ENCODE measurements around the gene KLHL26. TPM values are rescaled to one million over a fixed set of nuclear protein-coding genes. Genes with fewer than 3 reads are reported as not detected.

The KLHL26 gene
- total RNA-seq, 1 experiment from 2014 or later = 17.1 TPM

DNA sequence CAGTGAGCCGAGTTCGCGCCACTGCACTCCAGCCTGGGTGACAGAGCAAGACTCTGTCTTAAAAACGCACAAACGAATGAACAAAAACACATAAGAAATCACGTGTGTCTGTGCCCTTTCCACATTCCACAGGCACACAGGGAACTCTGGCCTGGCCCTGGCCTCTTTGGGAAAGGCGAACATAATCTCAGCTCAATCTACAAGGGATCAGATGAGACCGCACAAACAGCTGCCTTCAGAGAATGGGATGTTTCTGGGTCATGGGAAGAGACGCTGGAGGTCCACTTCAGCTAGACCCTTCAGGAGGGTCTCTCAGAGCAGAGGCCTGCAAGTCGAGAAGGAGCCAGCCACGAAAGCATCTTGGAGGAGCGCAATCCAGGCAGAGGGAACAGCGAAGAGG lies 40.3 kb downstream of the KLHL26 start:
- H3K9me3 ChIP-seq (ENCODE audit: control insufficient read depth in 1 of 2, insufficient read depth in 1 of 2, low read depth in 1 of 2, low read length in 2 of 2) = no peaks in the 10 kb centered on the region
- no peak for ATAC-seq
- no peaks in the 10 kb centered on the region for H3K27me3 ChIP-seq (ENCODE audit: insufficient read depth, low read length)
- CTCF ChIA-PET = interaction anchor here (1.9 kb wide), 1 partner anchor 83 kb away, joined by 7 read pairs; no protein-coding TSS in a partner anchor
- H2AFZ ChIP-seq (ENCODE audit: low read depth, low read length, poor library complexity, severe bottlenecking) = no peak overlapping the region
- H3K27ac ChIP-seq (ENCODE audit: low read depth, low read length) = peak overlapping the region; percentile 1; the same call in 1 of the 2 replicates
- H3K36me3 ChIP-seq (ENCODE audit: control insufficient read depth in 1 of 2, insufficient read depth in 2 of 2, low read length in 2 of 2) = no peaks in the 10 kb centered on the region
- POLR2A ChIA-PET = no interaction called here
- DNase-seq (ENCODE audit: low read depth, low spot score) = no peak
- intact Hi-C loops (cut with micrococcal nuclease) = loop anchor here (2.0 to 5.0 kb wide), 3 partner anchors 88 to 225 kb away; partner anchors contain the start of gene REX1BD
- no TSS peak for BruUV-seq (replicated peaks)
- TF ChIP-seq ZFX (IDR thresholded peaks at IDR 0.05) (no peak), EZH2 (IDR thresholded peaks at IDR 0.05) (no peak), SP1 (IDR thresholded peaks at IDR 0.05; ENCODE audit: low read depth) (no peak), JUND (IDR thresholded peaks at IDR 0.05) (no peak), POLR2AphosphoS5 (IDR thresholded peaks at IDR 0.05; ENCODE audit: low read depth, low read length) (no peak), FOSL1 (IDR thresholded peaks at IDR 0.05; ENCODE audit: low read depth) (no peak), CBX3 (IDR thresholded peaks at IDR 0.05; ENCODE audit: low read depth) (no peak), RAD21 (IDR thresholded peaks at IDR 0.05; ENCODE audit: low read depth) (no peak), REST (IDR thresholded peaks at IDR 0.05; ENCODE audit: low read depth) (no peak), CEBPB (IDR thresholded peaks at IDR 0.05; ENCODE audit: low read depth) (no peak), SRF (IDR thresholded peaks at IDR 0.05; ENCODE audit: low read depth) (no peak), YY1 (IDR thresholded peaks at IDR 0.05; ENCODE audit: extremely low read depth, insufficient replicate concordance, low read depth, low read length) (no peak), CTCF (IDR thresholded peaks at IDR 0.05 in 2 of 3, conservative IDR thresholded peaks at IDR 0.05 in 1 of 3; ENCODE audit: borderline replicate concordance in 1 of 3, insufficient read depth in 1 of 3, low read depth in 2 of 3, low read length in 2 of 3) (no peak), ZNF274 (IDR thresholded peaks at IDR 0.05; ENCODE audit: low read depth, low read length) (no peak), TCF7L2 (IDR thresholded peaks at IDR 0.05; ENCODE audit: borderline replicate concordance, extremely low read depth, insufficient read depth, insufficient read length) (no peak), EGR1 (IDR thresholded peaks at IDR 0.05; ENCODE audit: low read depth) (no peak)
- TF ChIP-seq, protein P1, sequence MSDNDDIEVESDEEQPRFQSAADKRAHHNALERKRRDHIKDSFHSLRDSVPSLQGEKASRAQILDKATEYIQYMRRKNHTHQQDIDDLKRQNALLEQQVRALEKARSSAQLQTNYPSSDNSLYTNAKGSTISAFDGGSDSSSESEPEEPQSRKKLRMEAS (IDR thresholded peaks at IDR 0.05) = no peak
- TF ChIP-seq, protein P2, sequence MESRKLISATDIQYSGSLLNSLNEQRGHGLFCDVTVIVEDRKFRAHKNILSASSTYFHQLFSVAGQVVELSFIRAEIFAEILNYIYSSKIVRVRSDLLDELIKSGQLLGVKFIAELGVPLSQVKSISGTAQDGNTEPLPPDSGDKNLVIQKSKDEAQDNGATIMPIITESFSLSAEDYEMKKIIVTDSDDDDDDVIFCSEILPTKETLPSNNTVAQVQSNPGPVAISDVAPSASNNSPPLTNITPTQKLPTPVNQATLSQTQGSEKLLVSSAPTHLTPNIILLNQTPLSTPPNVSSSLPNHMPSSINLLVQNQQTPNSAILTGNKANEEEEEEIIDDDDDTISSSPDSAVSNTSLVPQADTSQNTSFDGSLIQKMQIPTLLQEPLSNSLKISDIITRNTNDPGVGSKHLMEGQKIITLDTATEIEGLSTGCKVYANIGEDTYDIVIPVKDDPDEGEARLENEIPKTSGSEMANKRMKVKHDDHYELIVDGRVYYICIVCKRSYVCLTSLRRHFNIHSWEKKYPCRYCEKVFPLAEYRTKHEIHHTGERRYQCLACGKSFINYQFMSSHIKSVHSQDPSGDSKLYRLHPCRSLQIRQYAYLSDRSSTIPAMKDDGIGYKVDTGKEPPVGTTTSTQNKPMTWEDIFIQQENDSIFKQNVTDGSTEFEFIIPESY (IDR thresholded peaks at IDR 0.05; ENCODE audit: extremely low read depth, insufficient replicate concordance, low read length) = no peak
- no peaks in the 10 kb centered on the region for H3K9me2 ChIP-seq (ENCODE audit: insufficient read depth)
- H3K4me1 ChIP-seq (ENCODE audit: control insufficient read depth in 1 of 2, insufficient read depth in 2 of 2, low read length in 2 of 2) = peaks cover 18 to 30% of the 10 kb centered on the region in 2 experiments
- H3K79me2 ChIP-seq (ENCODE audit: insufficient read depth, low read length) = no peaks in the 10 kb centered on the region
- H3K4me2 ChIP-seq (ENCODE audit: low read length) = peak overlapping the region; percentile 88
- RAD21 ChIA-PET (ENCODE audit: low non-redundant PET in 1 of 2, low total read pairs in 2 of 2, uncharacterized antibody in 2 of 2, unreplicated experiment in 2 of 2) = no interaction called here
- no peak overlapping the region for H3K9ac ChIP-seq (ENCODE audit: low read length)
- no peak overlapping the region for H3K4me3 ChIP-seq (replicated peaks in 1 of 2; ENCODE audit: low read depth in 1 of 2, low read length in 2 of 2)
- no peaks in the 10 kb centered on the region for H4K20me1 ChIP-seq (ENCODE audit: insufficient read depth)

All from HCT116 (cell line).